ENCODE results near the gene KIF4A.

DNA sequence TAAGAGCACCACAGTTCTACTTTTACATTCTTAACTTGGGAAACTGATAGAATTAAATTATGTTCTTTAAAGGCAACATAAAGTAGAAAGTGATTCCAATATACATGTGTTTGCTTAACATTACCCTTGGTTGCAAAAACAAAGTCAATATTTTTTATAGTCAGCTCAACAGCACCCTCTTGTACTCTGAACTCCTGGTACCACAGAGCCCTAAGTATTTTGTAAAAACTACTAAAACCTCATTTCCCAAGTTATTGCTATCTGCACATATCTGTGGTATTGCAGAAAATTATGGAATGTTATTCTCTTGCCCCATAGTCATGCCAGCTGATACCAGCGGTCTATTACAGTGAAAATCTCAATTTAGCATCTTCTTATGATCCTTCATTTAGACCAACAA is 2.9 kb downstream of the KIF4A start:
- TF ChIP-seq, protein P1, sequence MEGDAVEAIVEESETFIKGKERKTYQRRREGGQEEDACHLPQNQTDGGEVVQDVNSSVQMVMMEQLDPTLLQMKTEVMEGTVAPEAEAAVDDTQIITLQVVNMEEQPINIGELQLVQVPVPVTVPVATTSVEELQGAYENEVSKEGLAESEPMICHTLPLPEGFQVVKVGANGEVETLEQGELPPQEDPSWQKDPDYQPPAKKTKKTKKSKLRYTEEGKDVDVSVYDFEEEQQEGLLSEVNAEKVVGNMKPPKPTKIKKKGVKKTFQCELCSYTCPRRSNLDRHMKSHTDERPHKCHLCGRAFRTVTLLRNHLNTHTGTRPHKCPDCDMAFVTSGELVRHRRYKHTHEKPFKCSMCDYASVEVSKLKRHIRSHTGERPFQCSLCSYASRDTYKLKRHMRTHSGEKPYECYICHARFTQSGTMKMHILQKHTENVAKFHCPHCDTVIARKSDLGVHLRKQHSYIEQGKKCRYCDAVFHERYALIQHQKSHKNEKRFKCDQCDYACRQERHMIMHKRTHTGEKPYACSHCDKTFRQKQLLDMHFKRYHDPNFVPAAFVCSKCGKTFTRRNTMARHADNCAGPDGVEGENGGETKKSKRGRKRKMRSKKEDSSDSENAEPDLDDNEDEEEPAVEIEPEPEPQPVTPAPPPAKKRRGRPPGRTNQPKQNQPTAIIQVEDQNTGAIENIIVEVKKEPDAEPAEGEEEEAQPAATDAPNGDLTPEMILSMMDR (IDR thresholded peaks at IDR 0.05; ENCODE audit: low read length) = no peak
- TF ChIP-seq EZH2 (optimal IDR thresholded peaks at IDR 0.05; ENCODE audit: low read depth, low read length) = no peak

All from MM.1S (cell line).